ENCODE measurements around the gene YIF1B. TPM values are rescaled to one million over a fixed set of nuclear protein-coding genes. Genes with fewer than 3 reads are reported as not detected.

The YIF1B gene
- total and polyA plus RNA-seq, 2 donors (not counting 3 experiments of a cell fraction or from before 2014, with no cell fraction given) = 85.8 to 249 TPM

DNA sequence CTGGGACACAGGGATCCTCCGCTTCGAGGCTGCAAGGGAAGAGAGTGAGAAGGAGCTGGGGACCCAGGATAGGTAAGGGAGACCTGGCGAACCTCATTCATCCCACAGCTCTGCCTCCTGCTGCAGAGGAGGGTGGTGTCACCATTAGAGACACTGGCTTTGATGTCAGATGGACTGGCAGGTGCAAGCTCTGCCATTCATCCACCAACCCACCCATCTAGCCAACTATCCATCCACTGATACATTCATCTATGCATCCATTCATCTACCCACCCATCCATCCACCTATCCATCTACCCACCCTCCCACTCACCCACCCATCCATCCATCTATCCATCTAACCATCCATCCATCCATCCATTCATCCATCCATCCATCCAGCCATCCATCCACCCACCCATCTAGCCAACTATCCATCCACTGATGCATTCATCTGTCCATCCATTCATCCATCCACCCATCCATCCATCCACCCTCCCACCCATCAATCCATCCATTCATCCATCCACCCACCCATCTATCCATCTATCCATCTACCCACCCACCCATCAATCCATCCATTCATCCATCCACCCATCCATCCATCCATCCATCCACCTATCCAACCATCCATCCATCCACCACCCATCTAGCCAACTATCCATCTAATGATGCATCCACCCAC, 6.0 kb downstream of the YIF1B start:
- H3K36me3 ChIP-seq (ENCODE audit: control insufficient read depth in 2 of 2, extremely low read depth in 1 of 2, insufficient read depth in 2 of 2, low read length in 2 of 2) = peaks cover 0 to 10% of the 10 kb centered on the region in 2 experiments
- no peak overlapping the region for H3K4me2 ChIP-seq (ENCODE audit: insufficient read depth, low read length)
- TF ChIP-seq EZH2 (IDR thresholded peaks at IDR 0.05; ENCODE audit: borderline replicate concordance, low read depth, low read length, severe bottlenecking) (no peak), POLR2AphosphoS5 (IDR thresholded peaks at IDR 0.05; ENCODE audit: insufficient read depth, low read depth, low read length) (no peak), MYC (IDR thresholded peaks at IDR 0.05; ENCODE audit: low read depth, low read length) (no peak), POLR2A (IDR thresholded peaks at IDR 0.05; ENCODE audit: low read depth, low read length) (no peak), FOS (IDR thresholded peaks at IDR 0.05; ENCODE audit: borderline replicate concordance, insufficient read depth, low read length) (no peak), JUN (IDR thresholded peaks at IDR 0.05; ENCODE audit: borderline replicate concordance, insufficient read depth, insufficient read length, low read depth) (no peak), GATA2 (IDR thresholded peaks at IDR 0.05; ENCODE audit: insufficient read depth, insufficient read length, low read depth, low read length) (no peak), MAX (IDR thresholded peaks at IDR 0.05; ENCODE audit: insufficient read depth, insufficient read length) (no peak)
- TF ChIP-seq, protein P1, sequence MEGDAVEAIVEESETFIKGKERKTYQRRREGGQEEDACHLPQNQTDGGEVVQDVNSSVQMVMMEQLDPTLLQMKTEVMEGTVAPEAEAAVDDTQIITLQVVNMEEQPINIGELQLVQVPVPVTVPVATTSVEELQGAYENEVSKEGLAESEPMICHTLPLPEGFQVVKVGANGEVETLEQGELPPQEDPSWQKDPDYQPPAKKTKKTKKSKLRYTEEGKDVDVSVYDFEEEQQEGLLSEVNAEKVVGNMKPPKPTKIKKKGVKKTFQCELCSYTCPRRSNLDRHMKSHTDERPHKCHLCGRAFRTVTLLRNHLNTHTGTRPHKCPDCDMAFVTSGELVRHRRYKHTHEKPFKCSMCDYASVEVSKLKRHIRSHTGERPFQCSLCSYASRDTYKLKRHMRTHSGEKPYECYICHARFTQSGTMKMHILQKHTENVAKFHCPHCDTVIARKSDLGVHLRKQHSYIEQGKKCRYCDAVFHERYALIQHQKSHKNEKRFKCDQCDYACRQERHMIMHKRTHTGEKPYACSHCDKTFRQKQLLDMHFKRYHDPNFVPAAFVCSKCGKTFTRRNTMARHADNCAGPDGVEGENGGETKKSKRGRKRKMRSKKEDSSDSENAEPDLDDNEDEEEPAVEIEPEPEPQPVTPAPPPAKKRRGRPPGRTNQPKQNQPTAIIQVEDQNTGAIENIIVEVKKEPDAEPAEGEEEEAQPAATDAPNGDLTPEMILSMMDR (IDR thresholded peaks at IDR 0.05; ENCODE audit: extremely low read depth in 1 of 2, insufficient read depth in 1 of 2, low read depth in 1 of 2, low read length in 2 of 2) = no peak
- no peak for FAIRE-seq
- no peak overlapping the region for H3K27ac ChIP-seq (ENCODE audit: insufficient read depth, low read depth, low read length)
- peaks cover 5% of the 10 kb centered on the region for H3K79me2 ChIP-seq (ENCODE audit: control insufficient read depth, insufficient read depth, low read length)
- peaks cover 1% of the 10 kb centered on the region for H3K4me1 ChIP-seq (ENCODE audit: control insufficient read depth, extremely low read depth, insufficient read depth, low read length)
- H3K9me3 ChIP-seq (replicated peaks; ENCODE audit: control insufficient read depth, insufficient read depth, low read length) = no peaks in the 10 kb centered on the region
- no peaks in the 10 kb centered on the region for H3K27me3 ChIP-seq (ENCODE audit: control insufficient read depth in 2 of 2, insufficient read depth in 2 of 2, low read length in 2 of 2)
- H4K20me1 ChIP-seq (replicated peaks; ENCODE audit: control insufficient read depth, extremely low read depth, insufficient read depth, low read length) = no peaks in the 10 kb centered on the region
- H3K4me3 ChIP-seq (replicated peaks in 1 of 3; ENCODE audit: insufficient read depth in 1 of 3, low read depth in 1 of 3, low read length in 3 of 3) = no peak overlapping the region
- ChIA-PET CTCF (no interaction called here), POLR2A (interaction anchor here (0.5 kb wide), 1 partner anchor 48 kb away, joined by 3 read pairs; no protein-coding TSS in a partner anchor)
- no peak overlapping the region for H3K9ac ChIP-seq (replicated peaks; ENCODE audit: extremely low read depth, insufficient read depth, low read length)
- DNase-seq (ENCODE audit: low read depth, low spot score) = no peak
- no peaks in the 10 kb centered on the region for H3K9me1 ChIP-seq (replicated peaks; ENCODE audit: control insufficient read depth, extremely low read depth, insufficient read depth, low read length)
- dilution Hi-C loops (cut with MboI; ENCODE audit: extremely low pct_ligation_motif_present, low sequenced_read_pairs) (no loop called here), intact Hi-C loops (cut with micrococcal nuclease) (no loop called here)
- no peak overlapping the region for H2AFZ ChIP-seq (ENCODE audit: low read depth, low read length)
- BruUV-seq (replicated peaks) = no TSS peak
